Endodermal cell (in vitro differentiated cells): ENCODE data around the gene RPL13. TPM values are rescaled to one million over a fixed set of nuclear protein-coding genes. Genes with fewer than 3 reads are reported as not detected.

Experiments used
- DNase-seq: peaks from one replicate; pipeline ENCODE4 v3.0.0-alpha.2; 2017
- H3K27ac ChIP-seq: 2 replicates; pipeline ENCODE4 v1.5.1; 2013; ENCODE audit warnings: mild to moderate bottlenecking, low read depth, low read length, moderate library complexity
- H3K27me3 ChIP-seq: 2 replicates; pipeline ENCODE4 v1.6.1; 2013; ENCODE audit warnings: mild to moderate bottlenecking, low read length, moderate library complexity; ENCODE audit not compliant: insufficient read depth, control insufficient read depth, poor library complexity, severe bottlenecking
- H3K36me3 ChIP-seq: 2 replicates; pipeline ENCODE4 v1.7.0; 2013; ENCODE audit warnings: mild to moderate bottlenecking, low read length, moderate library complexity; ENCODE audit not compliant: control insufficient read depth, insufficient read depth
- H3K4me1 ChIP-seq: one replicate; pipeline ENCODE4 v1.7.0; 2013; ENCODE audit warnings: low read length; ENCODE audit not compliant: control insufficient read depth, insufficient read depth
- H3K4me3 ChIP-seq: 2 replicates; pipeline ENCODE4 v1.5.1; 2013; ENCODE audit warnings: mild to moderate bottlenecking, low read length, moderate library complexity
- H3K9ac ChIP-seq: 2 replicates; pipeline ENCODE4 v1.6.1; 2013; ENCODE audit warnings: mild to moderate bottlenecking, low read length, moderate library complexity; ENCODE audit not compliant: poor library complexity, severe bottlenecking; ENCODE audit errors: extremely low read depth
- H3K9me3 ChIP-seq: 2 replicates; pipeline ENCODE4 v1.6.1; 2013; ENCODE audit warnings: mild to moderate bottlenecking, low read length, moderate library complexity; ENCODE audit not compliant: control insufficient read depth
- H3K27ac Mint-ChIP-seq: 2 replicates; pipeline ENCODE4 v1.8.0; 2020; ENCODE audit warnings: mixed read lengths
- H3K27me3 Mint-ChIP-seq: 2 replicates; pipeline ENCODE4 v1.8.0; 2021; ENCODE audit warnings: mild to moderate bottlenecking, mixed read lengths; ENCODE audit not compliant: insufficient read depth
- H3K36me3 Mint-ChIP-seq: 2 replicates; pipeline ENCODE4 v1.8.0; 2020; ENCODE audit warnings: low read depth, mixed read lengths
- H3K4me1 Mint-ChIP-seq: 2 replicates; pipeline ENCODE4 v1.8.0; 2020; ENCODE audit warnings: mixed read lengths
- H3K4me3 Mint-ChIP-seq: 2 replicates; pipeline ENCODE4 v1.8.0; 2020; ENCODE audit warnings: mild to moderate bottlenecking, moderate library complexity, mixed read lengths
- H3K9me3 Mint-ChIP-seq: 2 replicates; pipeline ENCODE4 v1.8.0; 2020; ENCODE audit warnings: mild to moderate bottlenecking, mixed read lengths
- CTCF ChIP-seq: fragments of 200-600 bp; sonication (generic); conservative IDR thresholded peaks from 2 replicates; pipeline ENCODE4 v1.5.0; 2021; ENCODE audit warnings: antibody characterized with exemption, mild to moderate bottlenecking
- WGBS, 2 experiments: methylation state at CpG; one replicate each; pipeline versions ENCODE4 v1.1.5 to v1.1.7; 2013; ENCODE audit warnings: missing lambda C conversion rate in 2 of 2, mixed read lengths in 1 of 2; ENCODE audit not compliant: insufficient coverage in 1 of 2, insufficient read length in 1 of 2; 5-methylcytosine and 5-hydroxymethylcytosine counted together
- total RNA-seq, 2 donors: library from RNA; stranded (reverse); fragmentation: NEBNext Ultra II Directional in 1 of 2; extraction: Animal tissue kit (Norgen Biotek cat#: 25700) in 1 of 2; gene quantifications; 2 replicates in 1 of 2; 3 replicates in 1 of 2; pipeline ENCODE4 v1.2.1, GENCODE V29; 2021

The RPL13 gene
- total RNA-seq, 2 donors from 2014 or later, result 1,911 to 2,019 TPM

- H3K27ac Mint-ChIP-seq, result no peak overlapping the region
- DNase-seq, result no peak
- 95 to 96% methylated on average over 11 of the region's 11 CpGs for WGBS, 2 experiments
- Histone ChIP-seq H3K36me3 (peaks cover 63% of the 10 kb centered on the region), H3K4me3 (no peak overlapping the region), H3K27me3 (no peaks in the 10 kb centered on the region), H3K4me1 (no peaks in the 10 kb centered on the region), H3K27ac (no peak overlapping the region), H3K9me3 (no peaks in the 10 kb centered on the region), H3K9ac (no peak overlapping the region)
- no peaks in the 10 kb centered on the region for H3K27me3 Mint-ChIP-seq
- no peak for TF ChIP-seq CTCF
- no peaks in the 10 kb centered on the region for H3K9me3 Mint-ChIP-seq
- no peak overlapping the region for H3K4me3 Mint-ChIP-seq
- peaks cover 54% of the 10 kb centered on the region for H3K36me3 Mint-ChIP-seq
- H3K4me1 Mint-ChIP-seq, result peaks cover 2% of the 10 kb centered on the region
These were observed 16.4 kb upstream of the RPL13 start for GRCh38 chr16:89544113-89544512.

- TF ChIP-seq CTCF, result no peak
- Histone ChIP-seq H3K27me3 (no peaks in the 10 kb centered on the region), H3K4me1 (no peaks in the 10 kb centered on the region), H3K4me3 (no peak overlapping the region), H3K27ac (no peak overlapping the region), H3K9ac (no peak overlapping the region), H3K36me3 (peaks cover 64% of the 10 kb centered on the region), H3K9me3 (no peaks in the 10 kb centered on the region)
- H3K4me3 Mint-ChIP-seq, result no peak overlapping the region
- no peaks in the 10 kb centered on the region for H3K27me3 Mint-ChIP-seq
- H3K4me1 Mint-ChIP-seq, result peaks cover 2% of the 10 kb centered on the region
- WGBS, 2 experiments, result 93 to 96% methylated on average over 5 to 13 of the region's 13 CpGs
- DNase-seq, result no peak
- H3K9me3 Mint-ChIP-seq, result no peaks in the 10 kb centered on the region
- no peak overlapping the region for H3K27ac Mint-ChIP-seq
- H3K36me3 Mint-ChIP-seq, result peaks cover 60% of the 10 kb centered on the region
These were observed 15.8 kb upstream of the RPL13 start for GRCh38 chr16:89544713-89545043.

- TF ChIP-seq CTCF, result no peak
- Histone ChIP-seq H3K9me3 (no peaks in the 10 kb centered on the region), H3K4me1 (no peaks in the 10 kb centered on the region), H3K36me3 (peaks cover 58% of the 10 kb centered on the region), H3K9ac (no peak overlapping the region), H3K27ac (no peak overlapping the region), H3K27me3 (no peaks in the 10 kb centered on the region), H3K4me3 (no peak overlapping the region)
- Mint-ChIP-seq H3K27me3 (no peaks in the 10 kb centered on the region), H3K27ac (no peak overlapping the region), H3K4me1 (peaks cover 2% of the 10 kb centered on the region), H3K36me3 (peaks cover 61% of the 10 kb centered on the region), H3K4me3 (no peak overlapping the region), H3K9me3 (no peaks in the 10 kb centered on the region)
- WGBS, 2 experiments, result 93 to 95% methylated on average over 11 to 16 of the region's 17 CpGs
- no peak for DNase-seq
These were observed 15.2 kb upstream of the RPL13 start for GRCh38 chr16:89545044-89545830.
